HL-60/S4 (cell line): ENCODE results near the gene GPRC5B.

Experiments
- in situ Hi-C: fragments of 300-500 bp; cut with MboI; formaldehyde crosslinking; loops from 2 replicates; pipeline ENCODE4 v1.14.3; 2022; ENCODE audit warnings: low sequenced_read_pairs

Gene GPRC5B

GRCh38 chr16:19884611-19885450, at the start of gene GPRC5B:
Gene GPRC5B, minus strand, starts transcription at chr16:19884848. Its CDS starts 12,003 bp downstream, at chr16:19872845.
- in situ Hi-C loops = loop anchor here (10.0 to 25.0 kb wide), 2 partner anchors 280 to 498 kb away; no protein-coding TSS in a partner anchor

GRCh38 chr16:19933740-19934139, 49.1 kb upstream of the GPRC5B start:
- in situ Hi-C loops = no loop called here

- in situ Hi-C loops = no loop called here
These were observed 44.4 kb upstream of the GPRC5B start for GRCh38 chr16:19929062-19929511.

- in situ Hi-C loops = no loop called here
These were observed 43.8 kb upstream of the GPRC5B start for GRCh38 chr16:19928432-19928831.

GRCh38 chr16:19926449-19927390, 42.1 kb upstream of the GPRC5B start:
- in situ Hi-C loops = no loop called here

- in situ Hi-C loops = no loop called here
These were observed 38.7 kb upstream of the GPRC5B start for GRCh38 chr16:19923396-19923795.

GRCh38 chr16:19919142-19919541, 34.5 kb upstream of the GPRC5B start:
- in situ Hi-C loops = loop anchor here (10.0 kb wide), 1 partner anchor 386 kb away; no protein-coding TSS in a partner anchor

- in situ Hi-C loops = loop anchor here (10.0 kb wide), 1 partner anchor 389 kb away; no protein-coding TSS in a partner anchor
These were observed 31.4 kb upstream of the GPRC5B start for GRCh38 chr16:19916064-19916463.

- in situ Hi-C loops = loop anchor here (10.0 kb wide), 1 partner anchor 390 kb away; no protein-coding TSS in a partner anchor
These were observed 30.2 kb upstream of the GPRC5B start for GRCh38 chr16:19914877-19915276.

GRCh38 chr16:19913340-19913645, 28.6 kb upstream of the GPRC5B start:
- in situ Hi-C loops = loop anchor here (10.0 kb wide), 1 partner anchor 392 kb away; no protein-coding TSS in a partner anchor

- in situ Hi-C loops = loop anchor here (10.0 kb wide), 1 partner anchor 392 kb away; no protein-coding TSS in a partner anchor
These were observed 28.0 kb upstream of the GPRC5B start for GRCh38 chr16:19912455-19913339.

GRCh38 chr16:19911747-19912454, 27.3 kb upstream of the GPRC5B start:
- in situ Hi-C loops = loop anchor here (10.0 kb wide), 1 partner anchor 393 kb away; no protein-coding TSS in a partner anchor

GRCh38 chr16:19911204-19911603, 26.6 kb upstream of the GPRC5B start:
- in situ Hi-C loops = loop anchor here (10.0 kb wide), 1 partner anchor 394 kb away; no protein-coding TSS in a partner anchor

- in situ Hi-C loops = loop anchor here (10.0 kb wide), 1 partner anchor 395 kb away; no protein-coding TSS in a partner anchor
These were observed 25.2 kb upstream of the GPRC5B start for GRCh38 chr16:19909750-19910322.

- in situ Hi-C loops = no loop called here
These were observed 24.3 kb upstream of the GPRC5B start for GRCh38 chr16:19908921-19909320.

GRCh38 chr16:19907161-19907992, 22.7 kb upstream of the GPRC5B start:
- in situ Hi-C loops = no loop called here

GRCh38 chr16:19901164-19901563, 16.5 kb upstream of the GPRC5B start:
- in situ Hi-C loops = no loop called here

GRCh38 chr16:19899605-19899955, 14.9 kb upstream of the GPRC5B start:
- in situ Hi-C loops = loop anchor here (5.0 to 25.0 kb wide), 2 partner anchors 483 to 512 kb away; no protein-coding TSS in a partner anchor
